Activated CD4-positive, CD25-positive, alpha-beta regulatory T cell (primary cell): ENCODE data around the gene ALDH3A1.
A peak's percentile ranks its signal among the peaks of the same experiment; 100 is the strongest.

Source experiments
- DNase-seq, 4 experiments: peaks; one replicate each; lab custom pipeline; 2025; lab: John Stamatoyannopoulos, UW

Gene ALDH3A1

DNA sequence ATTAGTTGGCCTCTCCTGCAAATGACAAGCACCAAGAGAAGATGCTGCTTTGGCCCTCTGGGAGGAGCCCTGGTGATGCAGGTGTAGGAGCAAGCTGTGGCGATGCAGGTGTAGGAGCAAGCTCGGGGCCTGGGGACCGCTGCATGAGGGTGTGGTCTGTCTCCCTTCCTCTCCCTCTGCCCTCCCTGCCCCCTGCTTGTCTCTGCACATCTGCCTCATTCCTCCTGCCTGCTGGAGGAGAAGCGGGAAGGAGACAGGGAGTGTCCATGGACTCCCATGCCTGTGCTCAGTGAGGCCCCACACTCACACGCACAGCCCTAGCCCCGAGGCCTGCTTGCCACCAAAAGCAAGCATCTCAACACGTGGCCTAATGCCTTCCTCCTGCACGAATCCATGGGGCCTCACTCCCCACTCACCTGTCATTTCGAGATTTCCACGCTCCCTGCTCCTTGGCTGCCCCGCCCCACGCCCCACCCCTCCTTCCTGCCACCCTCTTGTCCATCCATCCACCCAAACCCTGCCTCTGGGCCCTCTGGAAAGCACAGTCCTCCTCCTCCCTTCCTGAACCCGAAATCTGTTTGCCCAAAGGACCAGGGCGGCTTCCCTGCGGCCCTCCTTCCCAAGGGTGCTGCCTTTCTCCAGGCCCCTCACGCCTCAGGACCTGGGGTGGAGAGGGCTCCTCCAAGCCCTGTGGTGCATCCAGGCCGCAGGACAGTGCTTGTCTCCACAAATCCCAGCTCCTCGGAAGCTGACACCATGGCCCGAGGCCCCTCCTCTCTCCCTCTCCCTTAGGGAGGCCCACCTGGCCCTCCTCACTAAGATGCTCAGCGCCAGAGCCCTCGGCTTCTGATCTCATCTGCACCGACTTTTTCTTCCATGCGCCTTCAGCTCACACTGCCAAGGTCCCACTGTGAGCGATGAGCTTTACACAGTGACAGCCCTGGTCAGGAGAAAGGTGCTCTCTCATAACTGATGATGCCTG, 11.8 kb upstream of the ALDH3A1 start:
- DNase-seq = no peak

DNA sequence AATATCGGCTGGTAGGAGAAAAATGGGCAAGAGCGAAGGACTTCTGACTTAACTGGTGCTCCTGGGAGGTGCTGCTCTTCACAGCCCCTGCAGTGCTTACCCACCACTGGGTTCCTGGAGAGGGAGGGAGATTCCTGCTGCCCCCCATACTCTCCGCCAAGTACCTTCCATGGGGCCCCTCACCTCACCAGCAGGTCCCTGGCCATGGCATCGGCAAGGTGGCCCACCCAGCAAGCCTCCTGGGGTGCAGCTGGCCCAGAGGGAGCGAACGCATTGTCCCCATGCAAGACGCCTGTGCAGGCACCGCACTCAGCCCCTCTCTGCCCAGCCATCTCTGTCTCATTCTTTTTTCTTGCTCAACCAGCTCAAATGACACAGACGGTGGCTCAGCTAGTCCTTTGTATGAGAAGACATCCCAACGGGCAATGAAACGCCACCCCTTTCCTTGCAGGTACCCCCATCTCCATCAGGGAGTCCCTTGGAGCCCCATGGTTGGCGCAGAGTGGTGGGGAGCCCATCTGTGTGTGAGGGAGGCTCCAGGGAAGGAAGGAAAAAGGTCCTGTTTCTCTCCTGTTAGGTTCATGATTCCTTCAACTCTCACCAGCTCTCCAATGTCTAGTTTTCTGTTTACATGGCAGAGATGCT, 9.6 kb upstream of the ALDH3A1 start:
- DNase-seq = no peak

DNA sequence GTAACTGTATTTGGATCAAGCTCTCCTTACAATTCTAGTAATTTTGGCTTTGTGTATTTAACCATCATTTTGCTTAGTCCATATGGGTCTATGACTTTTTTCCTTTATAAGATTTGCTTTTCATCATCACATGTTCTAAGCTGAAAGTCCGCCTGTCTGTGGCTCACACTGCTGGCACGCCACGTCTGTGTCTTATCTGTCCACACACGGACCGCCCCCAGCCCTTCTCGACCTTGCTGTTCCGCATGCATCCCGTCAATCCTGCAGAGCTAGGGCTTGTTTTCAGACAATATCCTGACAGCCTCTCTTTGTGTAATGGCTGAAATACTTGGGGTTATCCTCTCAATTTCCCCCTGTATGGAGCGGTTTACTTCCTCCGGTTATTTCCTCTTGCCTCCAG, 8.4 kb upstream of the ALDH3A1 start:
- no peak for DNase-seq

DNA sequence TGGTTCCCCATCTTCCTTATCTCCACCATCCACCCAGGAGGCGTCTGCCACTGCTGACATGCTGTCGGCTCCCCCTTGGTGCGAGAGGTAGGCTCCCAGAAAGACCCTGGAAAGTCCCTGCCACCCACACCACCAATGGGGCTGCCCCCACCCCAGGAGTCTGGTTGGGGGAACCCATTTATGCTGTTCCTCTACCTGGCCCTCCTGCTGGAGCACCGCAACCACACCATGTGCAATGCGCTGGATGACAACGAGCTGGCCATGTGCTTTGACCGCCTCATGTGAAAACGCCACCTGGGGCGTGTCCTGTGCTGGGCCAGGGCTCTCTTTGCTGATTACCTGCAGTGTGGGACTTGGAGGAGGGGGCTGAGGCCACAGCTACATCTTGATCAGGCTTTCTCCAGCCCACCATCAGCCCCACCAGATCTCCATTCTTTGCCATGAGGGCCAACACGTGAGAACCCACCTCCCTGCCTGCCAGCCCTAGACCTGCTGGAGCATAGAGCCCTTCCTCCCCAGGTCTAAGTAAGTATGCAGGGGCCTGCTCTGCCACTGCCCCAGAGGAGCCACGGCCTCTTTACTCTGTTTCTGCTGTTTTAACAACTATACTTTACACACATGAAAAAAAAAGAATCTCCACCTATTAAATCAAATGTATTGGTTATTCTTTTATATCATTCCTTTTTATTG, 7.9 kb upstream of the ALDH3A1 start:
- DNase-seq = no peak

DNA sequence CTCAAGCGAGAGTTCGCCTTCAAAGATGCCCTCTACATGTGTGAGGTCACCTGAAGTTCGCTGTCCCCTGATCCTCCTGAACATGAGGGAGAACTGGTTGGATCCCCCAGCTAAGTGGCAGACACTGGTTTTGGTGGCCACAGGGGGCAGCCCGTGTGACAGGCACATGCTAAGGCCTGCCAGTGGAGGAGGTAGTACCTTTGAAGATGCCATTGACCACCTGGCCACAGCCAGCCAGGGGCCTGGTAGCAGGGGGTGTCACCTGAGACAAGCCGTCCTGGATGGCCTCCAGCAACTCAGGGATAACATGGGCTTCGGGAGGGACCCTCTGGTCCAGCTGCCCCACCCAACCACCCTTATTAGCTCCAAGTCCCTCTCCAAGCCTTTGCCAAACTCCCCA, 7.3 kb upstream of the ALDH3A1 start:
- no peak for DNase-seq

DNA sequence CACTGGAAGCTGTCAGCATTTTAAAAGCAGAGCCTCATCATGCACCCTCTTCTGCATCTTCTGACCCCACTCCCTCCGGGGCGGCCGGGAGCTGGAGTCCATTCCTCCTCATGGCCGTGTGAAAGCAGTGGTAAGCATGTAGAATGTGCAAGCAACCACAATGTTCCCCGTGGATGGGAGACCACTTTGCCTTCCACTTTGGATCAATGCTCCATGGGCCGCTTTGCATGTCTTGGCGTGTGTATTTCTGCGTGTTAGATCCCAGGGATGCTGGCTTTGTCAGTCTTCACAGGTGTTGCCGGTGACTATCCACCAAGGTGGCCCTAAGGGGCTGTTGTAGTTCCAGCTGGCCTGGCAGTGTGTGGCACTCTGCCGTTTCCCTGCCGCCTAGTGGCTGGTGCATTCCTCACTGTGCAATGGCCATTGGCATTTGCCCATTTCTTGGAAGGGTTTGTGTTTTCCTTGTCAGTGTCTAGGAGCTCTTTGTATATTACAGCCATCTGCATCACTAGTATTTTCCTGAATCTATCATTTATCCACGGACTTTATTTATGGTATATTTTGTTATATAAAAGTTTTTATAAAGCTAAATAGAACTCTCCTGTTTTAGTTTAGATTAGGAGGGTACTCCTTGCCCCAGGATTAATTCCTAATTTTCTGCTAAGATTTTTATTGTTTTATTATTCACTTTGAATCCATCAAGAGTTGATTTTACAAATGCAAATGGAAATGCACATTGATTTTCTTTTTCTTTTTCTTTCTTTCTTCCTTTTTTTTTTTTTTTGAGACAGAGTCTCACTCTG, 5.8 kb upstream of the ALDH3A1 start:
- no peak for DNase-seq

DNA sequence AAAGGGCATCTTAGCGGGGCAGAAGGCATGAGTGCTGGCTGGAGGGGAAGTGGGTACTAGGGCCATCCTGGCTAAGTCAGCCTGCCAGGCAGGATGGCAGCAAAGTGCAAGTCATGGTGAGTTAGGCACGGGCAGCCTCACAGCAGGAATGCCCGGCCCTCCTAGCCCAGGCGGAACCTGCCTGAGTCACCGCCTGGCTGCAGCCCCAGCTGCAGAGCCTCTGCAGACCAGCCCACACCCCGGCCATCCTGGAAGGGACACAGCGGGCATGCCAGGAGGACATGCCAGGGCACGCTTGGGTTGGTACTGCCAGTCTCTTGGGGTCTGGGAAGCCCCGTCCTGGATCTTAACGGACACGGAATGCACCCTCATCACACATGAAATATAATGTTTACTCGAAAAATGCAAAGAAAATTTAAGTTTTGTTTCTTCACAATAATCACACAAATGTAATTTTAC, 5.0 kb upstream of the ALDH3A1 start:
- no peak for DNase-seq

DNA sequence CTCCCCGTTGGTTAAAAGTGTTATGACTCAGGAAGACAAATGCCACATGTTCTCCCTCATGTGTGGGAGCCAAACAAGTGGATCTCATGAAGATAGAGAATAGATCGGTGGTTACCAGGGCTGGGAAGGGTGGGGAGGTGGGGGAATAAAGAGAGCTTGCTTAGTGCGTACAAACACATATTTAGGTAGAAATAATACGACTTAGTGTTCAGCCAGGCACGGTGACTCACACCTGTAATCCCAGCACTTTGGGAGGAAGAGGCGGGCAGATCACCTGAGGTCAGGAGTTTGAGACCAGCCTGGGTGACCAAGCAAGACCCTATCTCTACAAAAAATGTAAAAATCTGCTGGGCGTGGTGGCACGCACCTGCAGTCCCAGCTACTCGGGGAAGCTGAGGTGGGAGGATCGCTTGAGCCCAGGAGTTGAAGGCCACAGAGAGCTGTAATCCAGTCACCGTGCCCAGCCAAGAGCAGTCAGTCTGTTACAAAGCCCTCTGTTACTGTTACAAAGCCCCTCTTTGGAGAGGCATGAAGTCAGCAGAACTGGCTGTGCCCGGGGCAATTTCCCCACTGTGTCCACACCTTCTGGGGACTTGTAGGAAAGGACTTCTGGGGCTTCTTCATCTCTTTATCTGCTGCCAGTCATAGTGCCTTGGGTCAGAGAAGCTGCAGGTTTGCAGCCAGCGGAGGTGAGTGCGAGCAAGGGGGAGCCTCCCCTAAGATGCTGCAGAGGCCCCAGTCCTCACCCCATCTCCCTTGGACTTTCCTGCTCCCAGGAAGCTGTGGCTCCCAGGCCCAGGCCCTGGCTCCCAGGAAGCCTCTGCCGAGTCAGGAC, 4.3 kb upstream of the ALDH3A1 start:
- DNase-seq = no peak

DNA sequence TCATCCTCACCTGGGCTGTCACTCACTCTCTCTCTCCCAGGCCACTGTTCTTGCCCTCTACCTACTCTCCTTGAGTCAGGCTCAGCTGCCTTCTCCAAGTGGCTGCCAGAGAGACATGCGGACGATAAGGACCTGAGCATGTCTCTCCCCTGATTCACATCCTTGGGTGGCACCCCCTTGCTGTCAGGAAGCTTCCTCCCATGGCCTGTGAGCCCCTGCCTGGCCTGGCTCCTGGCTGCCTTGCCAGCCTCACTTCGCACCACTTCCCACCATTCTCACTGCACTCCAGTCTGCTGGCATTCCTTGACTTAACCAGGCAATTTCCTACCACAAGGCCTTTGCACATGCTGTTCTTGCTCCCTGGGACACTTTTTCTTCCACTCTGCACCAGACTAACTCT, 2.7 kb upstream of the ALDH3A1 start:
- DNase-seq = no peak

DNA sequence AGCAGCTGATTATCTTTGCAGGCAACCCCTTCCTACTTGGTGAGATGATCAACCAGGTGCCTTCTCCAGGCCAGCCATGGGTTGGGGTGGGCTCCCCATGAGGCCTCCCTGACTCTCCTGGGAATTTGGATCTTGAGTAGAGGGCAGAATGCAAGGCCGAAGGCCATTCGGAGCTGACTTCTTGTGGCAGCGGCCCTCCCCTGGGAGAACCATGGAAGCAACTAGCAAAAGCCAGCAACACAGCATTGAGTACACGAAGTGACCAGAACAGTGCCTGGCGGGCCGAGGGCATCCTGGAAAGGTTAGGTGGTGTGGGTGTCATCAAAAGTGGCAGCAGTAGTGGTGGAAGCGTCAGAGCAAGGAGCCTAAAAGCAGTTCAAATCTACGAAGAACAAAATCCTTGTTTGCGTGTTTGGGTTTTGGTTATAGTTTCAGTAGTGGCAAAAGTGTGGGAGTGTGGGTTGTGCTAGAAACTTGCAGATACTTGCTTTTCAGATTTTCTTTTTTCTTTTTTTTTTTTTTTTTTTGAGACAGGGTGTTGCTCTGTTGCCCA, 2.0 kb upstream of the ALDH3A1 start:
- DNase-seq = no peak

DNA sequence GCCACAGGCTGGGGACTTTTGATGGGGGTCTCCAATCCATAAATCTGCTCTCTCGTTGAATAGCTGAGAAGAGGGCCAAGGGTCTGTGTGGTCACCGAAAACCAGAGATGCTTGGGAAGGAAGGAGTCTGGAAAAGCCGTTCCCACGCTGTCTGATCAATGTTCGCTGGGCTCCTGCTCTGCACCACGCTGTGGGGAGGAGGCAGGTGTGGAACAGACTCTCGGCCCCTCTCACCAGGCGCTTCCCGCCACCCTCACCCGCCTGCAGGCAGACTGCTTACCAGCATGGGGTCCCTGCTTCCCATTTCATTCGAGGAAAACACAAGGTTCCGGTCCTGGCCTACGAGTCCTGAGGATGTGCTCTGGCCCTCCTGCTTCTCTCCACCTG, 702 bp upstream of the ALDH3A1 start:
- DNase-seq = no peak

DNA sequence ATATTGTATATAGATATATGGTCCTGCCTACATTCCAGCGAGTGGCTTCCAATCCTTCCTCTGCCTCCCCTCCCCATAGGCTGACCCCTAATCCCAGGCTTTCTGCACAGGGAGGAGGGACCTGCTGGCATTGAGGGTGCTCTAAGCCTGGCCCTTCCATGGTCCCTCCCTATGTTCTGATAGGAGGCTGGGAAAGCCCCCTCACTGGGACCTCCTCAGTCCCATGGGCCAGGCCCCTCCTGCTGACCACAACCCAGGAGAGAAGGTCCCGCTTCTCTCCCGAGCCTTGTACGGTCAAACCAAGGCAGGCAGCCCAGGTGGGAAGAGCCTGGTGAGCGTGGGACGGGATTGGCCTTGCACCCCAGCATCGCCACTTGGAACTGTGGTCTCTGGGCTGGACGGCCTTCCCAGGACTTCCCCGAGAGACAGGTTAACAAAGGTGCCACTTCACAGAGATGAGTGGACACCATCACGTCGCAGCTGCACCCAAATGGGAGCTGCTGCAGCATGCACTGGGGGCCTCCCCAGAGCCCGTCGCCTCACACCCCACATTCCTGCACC, 859 bp downstream of the ALDH3A1 start:
- DNase-seq = no peak

DNA sequence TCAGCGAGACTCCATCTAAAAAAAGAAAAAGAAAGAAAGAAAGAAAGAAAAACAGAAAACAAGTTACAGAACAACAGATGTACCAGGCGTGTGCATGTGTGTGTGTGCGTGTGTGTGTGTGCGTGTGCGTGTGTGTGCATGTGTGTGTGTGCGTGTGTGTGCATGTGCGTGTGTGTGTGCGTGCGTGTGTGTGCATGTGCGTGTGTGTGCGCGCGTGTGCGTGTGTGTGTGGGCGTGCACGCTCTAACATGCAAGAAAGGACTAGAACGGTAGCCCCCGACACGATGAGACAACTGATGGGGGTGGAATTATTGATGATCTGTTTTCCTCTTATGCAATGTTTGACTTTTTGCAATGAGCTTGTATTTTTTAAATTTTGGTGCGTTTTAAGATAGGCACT, 1.6 kb downstream of the ALDH3A1 start:
- no peak for DNase-seq

DNA sequence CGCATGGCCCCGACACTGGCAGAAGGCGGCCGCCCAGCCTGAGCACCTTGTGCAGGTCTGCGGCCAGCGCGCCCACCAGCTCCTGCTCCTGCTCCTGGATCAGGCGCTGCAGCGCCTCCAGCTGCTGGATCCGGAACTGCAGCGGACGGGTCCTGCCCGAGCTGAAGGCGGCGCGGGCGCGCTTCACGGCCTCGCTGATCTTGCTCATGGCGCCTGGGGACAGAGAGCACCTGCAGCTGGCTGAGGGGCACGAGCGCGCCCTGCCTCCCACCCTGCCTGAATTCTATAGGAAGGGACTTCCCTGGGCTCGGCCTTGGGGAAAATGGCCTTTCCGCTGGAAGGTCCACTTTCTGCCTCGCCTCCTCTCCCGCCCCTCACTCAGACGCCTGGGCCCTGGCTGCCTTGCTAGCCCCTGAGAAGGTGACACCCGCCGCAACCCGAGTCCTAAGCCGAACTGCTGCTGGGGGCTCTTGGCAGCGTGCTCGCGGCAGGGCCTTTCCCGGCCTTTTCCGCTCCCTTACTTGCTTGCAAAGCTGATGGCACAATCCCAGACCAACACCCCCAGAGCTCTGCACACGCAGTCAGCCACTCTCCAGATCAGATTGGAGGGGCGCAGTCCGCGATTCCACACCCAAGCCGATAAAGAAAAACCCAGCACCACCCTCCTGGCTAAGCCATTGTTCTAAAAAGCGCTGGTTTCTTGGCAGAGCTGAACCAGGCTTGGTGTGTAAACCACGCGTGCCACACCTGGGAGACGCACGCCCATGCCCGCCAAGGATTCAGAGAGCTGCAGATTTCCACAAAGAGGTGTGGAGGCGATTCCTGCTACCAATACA, 3.0 kb downstream of the ALDH3A1 start:
- DNase-seq = peak; percentile 64 to 79 (median 73)

DNA sequence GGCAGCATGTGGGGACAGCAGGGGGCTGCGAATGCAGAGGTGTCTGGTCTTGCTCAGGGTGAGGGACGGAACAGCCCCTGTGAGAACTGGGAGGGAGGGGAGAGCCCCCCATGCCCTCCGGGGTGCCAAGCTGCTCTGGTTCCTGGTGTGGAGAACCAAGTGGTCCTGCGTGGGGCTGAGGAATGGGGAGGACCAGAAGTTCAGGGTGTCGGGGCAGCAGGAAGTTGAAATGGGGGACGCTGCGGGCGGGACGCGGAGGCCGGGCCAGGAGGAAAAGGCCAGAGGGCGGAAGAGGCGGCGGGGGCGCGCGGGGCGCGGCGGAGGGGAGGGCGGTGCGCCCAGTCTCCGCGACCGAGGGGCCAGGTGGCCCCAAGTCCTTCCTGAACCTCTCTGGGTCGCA, 3.6 kb downstream of the ALDH3A1 start:
- DNase-seq = no peak

DNA sequence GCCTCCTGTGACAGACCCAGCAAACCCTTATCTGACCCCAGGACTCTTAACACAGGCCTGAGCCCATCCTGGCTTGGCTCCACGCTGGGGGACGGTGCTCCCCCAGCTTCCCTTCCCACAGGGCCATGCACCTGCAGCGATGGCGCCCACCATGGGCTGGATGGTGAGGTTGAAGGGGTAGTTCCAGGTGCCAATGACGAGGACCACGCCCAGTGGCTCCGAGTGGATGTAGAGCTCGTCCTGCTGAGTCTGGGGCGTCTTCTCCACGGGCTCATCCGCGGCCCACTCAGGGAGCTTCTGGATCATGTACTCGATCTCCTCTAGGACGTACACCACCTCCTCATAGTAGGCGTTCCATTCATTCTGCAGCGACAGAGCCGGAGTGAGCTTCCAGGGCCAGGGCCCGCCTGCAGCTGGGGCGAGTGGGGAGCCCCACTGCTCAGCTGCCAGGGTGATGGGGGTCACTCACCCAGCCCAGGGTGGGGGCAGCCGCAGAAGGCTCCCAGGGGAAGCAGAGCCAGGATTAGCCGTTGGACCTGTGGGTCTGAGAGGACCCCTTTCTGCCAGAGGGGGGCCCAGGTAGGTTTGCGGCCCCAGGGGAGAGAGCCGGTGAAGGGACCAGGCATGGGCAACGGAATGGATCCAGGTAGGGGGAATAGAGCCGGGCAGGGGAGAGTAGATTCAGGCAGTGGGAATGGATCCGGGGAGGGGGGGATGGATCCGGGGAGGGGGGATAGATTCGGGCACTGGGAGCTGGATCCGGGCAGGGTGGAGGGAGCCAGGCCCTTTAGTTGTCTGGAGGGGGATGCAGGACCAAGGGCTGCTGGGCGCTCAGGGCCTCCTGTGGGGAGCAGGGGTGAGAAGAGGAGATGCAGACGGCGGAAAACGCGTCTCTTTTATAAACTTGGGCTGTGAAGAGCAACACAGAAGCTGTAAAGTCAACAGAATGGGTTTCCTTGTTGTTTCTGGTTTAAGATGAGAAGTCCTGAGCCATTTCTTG, 4.7 kb downstream of the ALDH3A1 start:
- no peak for DNase-seq

DNA sequence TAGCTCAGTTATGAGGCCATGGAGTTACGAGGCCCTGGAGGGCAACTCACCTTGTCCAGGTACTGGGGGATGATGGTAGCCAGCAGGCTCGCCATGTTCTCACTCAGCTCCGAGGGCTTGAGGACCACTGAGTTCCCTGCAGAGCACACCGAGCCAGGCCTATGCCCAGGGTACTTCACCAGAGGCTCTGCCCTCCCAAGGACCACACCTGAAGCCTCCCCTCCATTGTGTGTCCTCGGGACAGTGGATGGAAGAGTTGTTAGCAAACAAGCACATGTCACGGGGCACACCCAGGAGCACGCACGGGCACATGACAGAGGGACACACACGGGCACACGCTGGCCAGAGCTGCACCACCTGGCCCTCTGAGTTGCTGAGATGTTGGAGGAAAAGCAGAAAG, 5.6 kb downstream of the ALDH3A1 start:
- no peak for DNase-seq

DNA sequence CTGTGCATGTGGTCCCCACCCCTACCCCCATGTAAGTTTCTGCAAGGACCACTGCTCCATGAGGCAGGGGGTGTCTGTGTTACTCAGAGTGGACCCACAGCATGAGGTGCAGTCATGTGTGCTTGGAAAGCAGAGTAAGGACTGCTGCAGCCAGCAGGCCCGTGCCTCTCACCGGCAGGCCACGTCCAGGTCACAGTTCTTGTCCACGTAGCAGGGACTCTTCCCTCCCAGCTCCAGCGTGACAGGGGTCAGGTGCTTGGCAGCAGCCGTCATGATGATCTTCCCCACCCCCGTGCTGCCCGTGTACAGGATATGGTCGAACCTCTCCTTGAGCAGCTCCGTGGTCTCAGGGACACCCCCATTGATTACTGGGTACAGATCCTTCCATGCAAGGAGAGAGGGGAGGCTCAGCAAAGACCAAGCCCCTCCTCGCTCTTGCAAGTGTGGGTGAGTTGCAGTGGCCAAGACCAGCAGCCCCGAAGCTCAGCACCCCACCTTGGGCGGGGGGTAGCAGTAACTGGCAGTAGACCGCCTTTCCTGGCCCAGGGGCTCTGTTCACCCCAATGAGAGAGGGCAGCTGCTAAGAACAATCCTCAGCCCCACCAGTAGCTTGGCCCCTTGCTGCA, 6.2 kb downstream of the ALDH3A1 start:
- no peak for DNase-seq
